ENCODE measurements around the gene IL11RA. TPM values are rescaled to one million over a fixed set of nuclear protein-coding genes. Genes with fewer than 3 reads are reported as not detected.
A peak's percentile ranks its signal among the peaks of the same experiment; 100 is the strongest.

The IL11RA gene
- total RNA-seq, 2 experiments from 2014 or later = 18.3 to 21.3 TPM

- peak; percentile 75 for ATAC-seq
- peaks cover 19% of the 10 kb centered on the region for H3K36me3 Mint-ChIP-seq (ENCODE audit: low read depth)
- ChIA-PET POLR2A (interaction anchor here (0.9 kb wide), 1 partner anchor 29 kb away, joined by 3 read pairs; the partner anchor contains the start of gene SIGMAR1), CTCF (interaction anchor here (0.7 to 3.1 kb wide), 7 partner anchors 19 to 1528 kb away, joined by 3 to 23 read pairs (median 5); partner anchors contain the start of genes DCTN3, GALT and SIGMAR1)
- peaks cover 12% of the 10 kb centered on the region for H3K9me3 Mint-ChIP-seq (ENCODE audit: low read depth)
- H3K27me3 Mint-ChIP-seq = no peaks in the 10 kb centered on the region
- peak; percentile 93 for DNase-seq
- H3K4me1 Mint-ChIP-seq = peaks cover 33% of the 10 kb centered on the region
- intact Hi-C loops (cut with DNase I, micrococcal nuclease) = loop anchor here (1.0 to 10.0 kb wide), 15 partner anchors 19 to 1149 kb away; partner anchors contain the start of genes DNAI1 (in 2 of the 2), FAM219A (in 2 of the 2), GALT (in 2 of the 2) and DCTN3 (in 1 of the 2)
- H3K27ac Mint-ChIP-seq = peak overlapping the region; percentile 87
- H3K4me3 Mint-ChIP-seq = peak overlapping the region; percentile 77
These were observed 13.6 kb downstream of the IL11RA start for GRCh38 chr9:34665381-34666250.

GRCh38 chr9:34669809-34670562 lies 18.0 kb downstream of the IL11RA start:
- Mint-ChIP-seq H3K4me3 (no peak overlapping the region), H3K27ac (no peak overlapping the region), H3K27me3 (no peaks in the 10 kb centered on the region), H3K4me1 (peaks cover 5% of the 10 kb centered on the region), H3K36me3 (ENCODE audit: low read depth) (peaks cover 19% of the 10 kb centered on the region), H3K9me3 (ENCODE audit: low read depth) (peaks cover 12% of the 10 kb centered on the region)
- no peak for ATAC-seq
- intact Hi-C loops (cut with DNase I, micrococcal nuclease) = loop anchor here in 1 of 2 experiments (10.0 kb wide), 3 partner anchors 625 to 1145 kb away; partner anchors contain the start of genes HINT2, SPAG8, TESK1 and UBAP2
- CTCF ChIA-PET = interaction anchor here (0.6 to 1.2 kb wide), 3 partner anchors 8 to 69 kb away, joined by 3 to 5 read pairs (median 4); no protein-coding TSS in a partner anchor
- POLR2A ChIA-PET = no interaction called here
- no peak for DNase-seq

GRCh38 chr9:34671307-34671706 lies 19.3 kb downstream of the IL11RA start:
- intact Hi-C loops (cut with DNase I, micrococcal nuclease) = no loop called here
- ATAC-seq (no peak), DNase-seq (no peak)
- Mint-ChIP-seq H3K4me3 (no peak overlapping the region), H3K36me3 (ENCODE audit: low read depth) (peaks cover 19% of the 10 kb centered on the region), H3K27me3 (no peaks in the 10 kb centered on the region), H3K4me1 (peaks cover 2% of the 10 kb centered on the region), H3K27ac (no peak overlapping the region), H3K9me3 (ENCODE audit: low read depth) (peaks cover 12% of the 10 kb centered on the region)
- ChIA-PET POLR2A (no interaction called here), CTCF (interaction anchor here (1.1 kb wide), 1 partner anchor 9 kb away, joined by 3 read pairs; no protein-coding TSS in a partner anchor)

GRCh38 chr9:34674440-34674839 lies 22.5 kb downstream of the IL11RA start:
- peaks cover 7% of the 10 kb centered on the region for H3K36me3 Mint-ChIP-seq (ENCODE audit: low read depth)
- CTCF ChIA-PET = interaction anchor here (0.6 to 1.8 kb wide), 4 partner anchors 27 to 541 kb away, joined by 3 to 15 read pairs (median 4); no protein-coding TSS in a partner anchor
- no peak overlapping the region for H3K4me3 Mint-ChIP-seq
- ATAC-seq (no peak), DNase-seq (no peak)
- intact Hi-C loops (cut with DNase I, micrococcal nuclease) = no loop called here
- H3K27me3 Mint-ChIP-seq = no peaks in the 10 kb centered on the region
- POLR2A ChIA-PET = no interaction called here
- H3K4me1 Mint-ChIP-seq = peaks cover 2% of the 10 kb centered on the region
- H3K27ac Mint-ChIP-seq = no peak overlapping the region
- H3K9me3 Mint-ChIP-seq (ENCODE audit: low read depth) = peaks cover 4% of the 10 kb centered on the region

GRCh38 chr9:34675048-34675714 lies 23.2 kb downstream of the IL11RA start:
- DNase-seq = peak; percentile 81
- H3K9me3 Mint-ChIP-seq (ENCODE audit: low read depth) = no peaks in the 10 kb centered on the region

GRCh38 chr9:34675869-34676268 lies 23.9 kb downstream of the IL11RA start:
- POLR2A ChIA-PET = no interaction called here
- no peak overlapping the region for H3K27ac Mint-ChIP-seq
- CTCF ChIA-PET = interaction anchor here (0.7 to 2.0 kb wide), 5 partner anchors 15 to 107 kb away, joined by 3 to 15 read pairs (median 6); partner anchors contain the start of gene GALT

More at GRCh38 chr9:34675048-34675714, 23.2 kb downstream of the IL11RA start:
- ChIA-PET CTCF (interaction anchor here (0.6 to 2.0 kb wide), 7 partner anchors 14 to 108 kb away, joined by 3 to 15 read pairs (median 4); partner anchors contain the start of gene GALT), POLR2A (no interaction called here)
- H3K4me1 Mint-ChIP-seq = peaks cover 2% of the 10 kb centered on the region
- intact Hi-C loops (cut with DNase I, micrococcal nuclease) = loop anchor here (1.0 kb wide), 1 partner anchor 27 kb away; no protein-coding TSS in a partner anchor
- H3K27me3 Mint-ChIP-seq = no peaks in the 10 kb centered on the region
- H3K27ac Mint-ChIP-seq = no peak overlapping the region
- ATAC-seq = peak; percentile 80
- peaks cover 3% of the 10 kb centered on the region for H3K36me3 Mint-ChIP-seq (ENCODE audit: low read depth)
- no peak overlapping the region for H3K4me3 Mint-ChIP-seq

GRCh38 chr9:34684145-34684544 lies 32.2 kb downstream of the IL11RA start:
- ChIA-PET CTCF (interaction anchor here (1.1 to 1.9 kb wide), 2 partner anchors 18 to 20 kb away, joined by 3 to 8 read pairs; no protein-coding TSS in a partner anchor), POLR2A (no interaction called here)
- ATAC-seq = peak; percentile 99
- Mint-ChIP-seq H3K4me3 (no peak overlapping the region), H3K4me1 (peaks cover 9% of the 10 kb centered on the region), H3K36me3 (ENCODE audit: low read depth) (peaks cover 3% of the 10 kb centered on the region), H3K27ac (no peak overlapping the region), H3K9me3 (ENCODE audit: low read depth) (no peaks in the 10 kb centered on the region), H3K27me3 (no peaks in the 10 kb centered on the region)
- DNase-seq = peak; percentile 73
- intact Hi-C loops (cut with DNase I, micrococcal nuclease) = loop anchor here in 1 of 2 experiments (1.0 kb wide), 1 partner anchor 17 kb away; no protein-coding TSS in a partner anchor

More at GRCh38 chr9:34675869-34676268, 23.9 kb downstream of the IL11RA start:
- H3K36me3 Mint-ChIP-seq (ENCODE audit: low read depth) = no peaks in the 10 kb centered on the region
- H3K4me1 Mint-ChIP-seq = peaks cover 2% of the 10 kb centered on the region
- no peaks in the 10 kb centered on the region for H3K9me3 Mint-ChIP-seq (ENCODE audit: low read depth)
- ATAC-seq = no peak
- no peak overlapping the region for H3K4me3 Mint-ChIP-seq
- intact Hi-C loops (cut with DNase I, micrococcal nuclease) = loop anchor here (1.0 kb wide), 1 partner anchor 26 kb away; no protein-coding TSS in a partner anchor
- H3K27me3 Mint-ChIP-seq = no peaks in the 10 kb centered on the region
- no peak for DNase-seq

- no peak for DNase-seq
- POLR2A ChIA-PET = no interaction called here
- Mint-ChIP-seq H3K4me1 (peaks cover 9% of the 10 kb centered on the region), H3K4me3 (no peak overlapping the region), H3K36me3 (ENCODE audit: low read depth) (peaks cover 3% of the 10 kb centered on the region), H3K9me3 (ENCODE audit: low read depth) (no peaks in the 10 kb centered on the region), H3K27me3 (no peaks in the 10 kb centered on the region), H3K27ac (no peak overlapping the region)
- CTCF ChIA-PET = interaction anchor here (1.0 to 2.9 kb wide), 4 partner anchors 9 to 36 kb away, joined by 3 to 26 read pairs (median 6); no protein-coding TSS in a partner anchor
- intact Hi-C loops (cut with DNase I, micrococcal nuclease) = loop anchor here in 1 of 2 experiments (1.0 kb wide), 1 partner anchor 16 kb away; no protein-coding TSS in a partner anchor
- ATAC-seq = no peak
These were observed 32.8 kb downstream of the IL11RA start for GRCh38 chr9:34684816-34685215.

- POLR2A ChIA-PET = no interaction called here
- H3K4me3 Mint-ChIP-seq = no peak overlapping the region
- H3K9me3 Mint-ChIP-seq (ENCODE audit: low read depth) = no peaks in the 10 kb centered on the region
- CTCF ChIA-PET = interaction anchor here (0.9 to 2.9 kb wide), 4 partner anchors 9 to 37 kb away, joined by 3 to 26 read pairs (median 4); no protein-coding TSS in a partner anchor
- peaks cover 3% of the 10 kb centered on the region for H3K36me3 Mint-ChIP-seq (ENCODE audit: low read depth)
- peaks cover 9% of the 10 kb centered on the region for H3K4me1 Mint-ChIP-seq
- DNase-seq (no peak), ATAC-seq (no peak)
- intact Hi-C loops (cut with DNase I, micrococcal nuclease) = no loop called here
- no peaks in the 10 kb centered on the region for H3K27me3 Mint-ChIP-seq
- no peak overlapping the region for H3K27ac Mint-ChIP-seq
These were observed 33.6 kb downstream of the IL11RA start for GRCh38 chr9:34685591-34685990.

GRCh38 chr9:34686231-34686630 lies 34.2 kb downstream of the IL11RA start:
- Mint-ChIP-seq H3K4me1 (peaks cover 9% of the 10 kb centered on the region), H3K27me3 (no peaks in the 10 kb centered on the region), H3K36me3 (ENCODE audit: low read depth) (peaks cover 3% of the 10 kb centered on the region), H3K4me3 (no peak overlapping the region), H3K27ac (no peak overlapping the region), H3K9me3 (ENCODE audit: low read depth) (no peaks in the 10 kb centered on the region)
- CTCF ChIA-PET = interaction anchor here (0.7 to 2.9 kb wide), 6 partner anchors 16 to 313 kb away, joined by 3 to 26 read pairs (median 3); no protein-coding TSS in a partner anchor
- intact Hi-C loops (cut with DNase I, micrococcal nuclease) = no loop called here
- ATAC-seq (no peak), DNase-seq (no peak)
- POLR2A ChIA-PET = no interaction called here

Data from activated CD4-positive, alpha-beta T cell treated with anti-CD3 and anti-CD28 coated beads for 36 hours (primary cell).